Ovary (tissue), 9 donors: ENCODE data around the gene CNNM2. TPM values are rescaled to one million over a fixed set of nuclear protein-coding genes. Genes with fewer than 3 reads are reported as not detected.

ENCODE experiments used
- DNase-seq, 5 donors: peaks; one replicate each; pipeline ENCODE4 v3.0.0-alpha.2; 2019 to 2020
- H3K27ac ChIP-seq, 2 donors: fragments of 200-600 bp; one replicate each; pipeline versions ENCODE4 v1.5.1 to v1.8.0; 2019 to 2022
- H3K27me3 ChIP-seq: fragments of 200-600 bp; one replicate; pipeline ENCODE4 v1.8.0; 2022
- H3K36me3 ChIP-seq: fragments of 200-600 bp; sonication (generic); one replicate; pipeline ENCODE4 v1.5.1; 2019
- H3K4me1 ChIP-seq: one replicate; pipeline ENCODE4 v1.8.1; 2013; ENCODE audit warnings: mild to moderate bottlenecking, moderate library complexity; ENCODE audit not compliant: insufficient read depth
- H3K4me3 ChIP-seq: fragments of 200-600 bp; sonication (generic); one replicate; pipeline ENCODE4 v1.5.1; 2017
- H3K9me3 ChIP-seq, 2 donors: fragments of 200-600 bp in 1 of 2; sonication (generic) in 1 of 2; one replicate each; pipeline versions ENCODE4 v1.5.1 to v1.8.1; 2013 to 2019; ENCODE audit warnings: mild to moderate bottlenecking in 1 of 2, moderate library complexity in 1 of 2
- CTCF ChIP-seq, 3 donors: fragments of 450-650 bp in 2 of 3; fragments of 200-600 bp in 1 of 3; IDR thresholded peaks; one replicate each; pipeline versions ENCODE4 v1.5.1 to v1.8.0; 2016 to 2022; ENCODE audit warnings: antibody characterized with exemption in 3 of 3, mild to moderate bottlenecking in 1 of 3
- EP300 ChIP-seq: sonication (generic); formaldehyde crosslinking; IDR thresholded peaks from one replicate; pipeline ENCODE4 v1.6.1; 2017; ENCODE audit warnings: antibody characterized with exemption
- POLR2A ChIP-seq: fragments of 450-650 bp; IDR thresholded peaks from one replicate; pipeline ENCODE4 v1.6.1; 2017; ENCODE audit warnings: antibody characterized with exemption, mild to moderate bottlenecking, moderate library complexity
- WGBS, 3 donors: extraction: QIAGEN DNeasy Blood & Tissue Kit in 1 of 3; methylation state at CpG; one replicate each; pipeline versions ENCODE4 v1.1.5 to v1.1.7; 2013 to 2017; 5-methylcytosine and 5-hydroxymethylcytosine counted together
- intact Hi-C, 4 donors: fragments of 100-400 bp; cut with DNase I; formaldehyde crosslinking; loops; one replicate each; pipeline versions ENCODE4 v1.11.0 to v1.15.1; 2022 to 2023
- polyA plus RNA-seq, 2 donors: library from polyadenylated mRNA; stranded (reverse); fragments of 200-250 nt in 1 of 2; fragments of 350-450 nt in 1 of 2; fragmentation: Illumina TruSeq in 1 of 2; extraction: RNeasy Lipid Tissue Mini Kit (QIAGEN cat#74804) in 1 of 2; gene quantifications; one replicate each; pipeline ENCODE4 v1.2.3, GENCODE V29; 2013 to 2014
- total RNA-seq, 7 donors: library from RNA; depleted of rRNA in 2 of 7; stranded (reverse); fragments of >200 nt in 2 of 7; fragmentation: NEBNext Ultra II Directional in 3 of 7; extraction: Animal tissue kit (Norgen Biotek cat#: 25700) in 3 of 7; gene quantifications; one replicate each; pipeline versions ENCODE4 v1.1.0 to v1.2.4, GENCODE V29; 2016 to 2023
- donor health status: DM: no; HTN: no; CAD: no; lungs with moderate emphysema.
- donor health status: DM: no; HTN: no; CAD: no.
- donor health status: Bipolar disorder and iron deficiency.
- donor health status: DM: yes; HTN: yes; CAD: no.
- donor health status: DM: no; HTN: no; CAD: no.
- donor health status: DM: yes; HTN: yes; CAD: no.

The CNNM2 gene
- total and polyA plus RNA-seq, 9 donors: 5.4 to 15.0 (median 8.9) TPM

- Histone ChIP-seq H3K27ac (no peak overlapping the region), H3K4me3 (no peak overlapping the region), H3K4me1 (peaks cover 10% of the 10 kb centered on the region), H3K27me3 (no peaks in the 10 kb centered on the region), H3K9me3 (no peaks in the 10 kb centered on the region), H3K36me3 (no peaks in the 10 kb centered on the region)
- intact Hi-C loops: no loop called here
- 92 to 95% (median 93%) methylated on average over 8 of the region's 8 CpGs for WGBS, 3 donors
- no peak for DNase-seq
- TF ChIP-seq POLR2A: no peak
- no peak for TF ChIP-seq EP300
- TF ChIP-seq CTCF (IDR thresholded peaks at IDR 0.05): no peak
Observed at GRCh38 chr10:102964713-102965112, 46.6 kb downstream of the CNNM2 start.

- DNase-seq: no peak
- peaks cover 10% of the 10 kb centered on the region for H3K4me1 ChIP-seq
- no peaks in the 10 kb centered on the region for H3K36me3 ChIP-seq
- H3K27ac ChIP-seq: peak overlapping the region in 1 of 2 donors; percentile 48
- intact Hi-C loops: no loop called here
- no peaks in the 10 kb centered on the region for H3K9me3 ChIP-seq
- TF ChIP-seq POLR2A: no peak
- TF ChIP-seq EP300: no peak
- TF ChIP-seq CTCF (IDR thresholded peaks at IDR 0.05): no peak
- H3K27me3 ChIP-seq: no peaks in the 10 kb centered on the region
- H3K4me3 ChIP-seq: no peak overlapping the region
- WGBS, 3 donors: 12 to 30% (median 28%) methylated on average over 7 of the region's 7 CpGs
Observed at GRCh38 chr10:102965311-102965851, 47.3 kb downstream of the CNNM2 start.

GRCh38 chr10:102967123-102967522, 49.0 kb downstream of the CNNM2 start:
- intact Hi-C loops: no loop called here
- H3K4me3 ChIP-seq: no peak overlapping the region
- no peaks in the 10 kb centered on the region for H3K36me3 ChIP-seq
- no peaks in the 10 kb centered on the region for H3K27me3 ChIP-seq
- H3K27ac ChIP-seq: no peak overlapping the region
- TF ChIP-seq CTCF (IDR thresholded peaks at IDR 0.05) (no peak), EP300 (no peak), POLR2A (no peak)
- H3K9me3 ChIP-seq: no peaks in the 10 kb centered on the region
- peaks cover 5% of the 10 kb centered on the region for H3K4me1 ChIP-seq
- no peak for DNase-seq

GRCh38 chr10:102970562-102971340, 52.7 kb downstream of the CNNM2 start:
- DNase-seq: no peak
- Histone ChIP-seq H3K4me3 (no peak overlapping the region), H3K36me3 (no peaks in the 10 kb centered on the region), H3K27me3 (no peaks in the 10 kb centered on the region), H3K4me1 (no peaks in the 10 kb centered on the region), H3K9me3 (no peaks in the 10 kb centered on the region), H3K27ac (no peak overlapping the region)
- intact Hi-C loops: loop anchor here in 1 of 4 donors (10.0 kb wide), 1 partner anchor 74 kb away; no protein-coding TSS in a partner anchor
- 90 to 93% (median 90%) methylated on average over 1 of the region's 1 CpG for WGBS, 3 donors
- no peak for TF ChIP-seq POLR2A
- TF ChIP-seq CTCF (IDR thresholded peaks at IDR 0.05): no peak
- no peak for TF ChIP-seq EP300
